Stomach (tissue), 9 donors: ENCODE results near the gene UNC119B. TPM values are rescaled to one million over a fixed set of nuclear protein-coding genes. Genes with fewer than 3 reads are reported as not detected.
A peak's percentile ranks its signal among the peaks of the same experiment; 100 is the strongest.

Experiments used
- DNase-seq, 2 donors: peaks; one replicate each; pipeline versions ENCODE4 v3.0.0 to v3.0.0-alpha.2; 2013 to 2019
- H3K27ac ChIP-seq, 5 donors: fragments of 200-600 bp in 4 of 5; sonication (generic) in 4 of 5; one replicate each; pipeline ENCODE4 v1.5.1; 2013 to 2019; ENCODE audit warnings: mild to moderate bottlenecking in 1 of 5, moderate library complexity in 1 of 5
- H3K27me3 ChIP-seq, 3 donors: fragments of 200-600 bp; sonication (generic); one replicate each; pipeline ENCODE4 v1.5.1; 2017 to 2019; ENCODE audit warnings: mixed run types in 1 of 3
- H3K36me3 ChIP-seq, 4 donors: fragments of 200-600 bp; sonication (generic); 1 replicate in 3 of 4; 2 replicates in 1 of 4; pipeline ENCODE4 v1.5.1; 2016 to 2019
- H3K4me1 ChIP-seq, 4 donors: fragments of 200-600 bp; sonication (generic); one replicate each; pipeline ENCODE4 v1.5.1; 2016 to 2019
- H3K4me3 ChIP-seq, 4 donors: fragments of 200-600 bp; sonication (generic) in 3 of 4; one replicate each; pipeline ENCODE4 v1.5.1; 2016 to 2019; ENCODE audit warnings: mild to moderate bottlenecking in 1 of 4
- H3K9me3 ChIP-seq, 4 donors: fragments of 200-600 bp; sonication (generic); one replicate each; pipeline ENCODE4 v1.5.1; 2016 to 2019
- CTCF ChIP-seq, 7 experiments: fragments of 450-650 bp in 4 of 7; fragments of 200-600 bp in 3 of 7; sonication (generic) in 3 of 7; IDR thresholded peaks; one replicate each; pipeline ENCODE4 v1.5.1; 2016 to 2019; ENCODE audit warnings: antibody characterized with exemption in 7 of 7, control low read depth in 2 of 7, mild to moderate bottlenecking in 1 of 7
- EP300 ChIP-seq: sonication (generic); formaldehyde crosslinking; IDR thresholded peaks from one replicate; pipeline ENCODE4 v1.6.1; 2017; ENCODE audit warnings: antibody characterized with exemption
- POLR2A ChIP-seq, 4 donors: fragments of 450-650 bp; IDR thresholded peaks; one replicate each; pipeline ENCODE4 v1.6.1; 2016; ENCODE audit warnings: antibody characterized with exemption in 4 of 4, control low read depth in 2 of 4, mild to moderate bottlenecking in 1 of 4, moderate library complexity in 1 of 4
- POLR2AphosphoS5 ChIP-seq, 3 donors: sonication (generic); formaldehyde crosslinking; IDR thresholded peaks; one replicate each; pipeline ENCODE4 v1.6.1; 2016; ENCODE audit warnings: antibody characterized with exemption in 3 of 3
- WGBS, 5 donors: extraction: QIAGEN DNeasy Blood & Tissue Kit in 3 of 5; methylation state at CpG; one replicate each; pipeline versions ENCODE4 v1.1.5 to v1.1.7; 2013 to 2018; 5-methylcytosine and 5-hydroxymethylcytosine counted together
- intact Hi-C: fragments of 100-400 bp; cut with DNase I; formaldehyde crosslinking; loops from one replicate; pipeline ENCODE4 v1.15.1; 2023; ENCODE audit warnings: low total_unique reads
- polyA plus RNA-seq, 3 donors: library from polyadenylated mRNA; stranded (reverse); fragments of 200-250 nt; gene quantifications; one replicate each; pipeline ENCODE4 v1.2.3, GENCODE V29; 2013
- total RNA-seq, 5 donors: library from RNA; depleted of rRNA; stranded (reverse); fragments of >200 nt; gene quantifications; one replicate each; pipeline versions ENCODE4 v1.1.0 to v1.2.3, GENCODE V29; 2014 to 2016
- donor health status: healthy with polysubstance abuse.
- donor health status: Bipolar disorder and iron deficiency.
- donor health status: healthy.

Gene UNC119B
- total and polyA plus RNA-seq, 8 donors = 8.2 to 26.8 (median 15.1) TPM

DNA sequence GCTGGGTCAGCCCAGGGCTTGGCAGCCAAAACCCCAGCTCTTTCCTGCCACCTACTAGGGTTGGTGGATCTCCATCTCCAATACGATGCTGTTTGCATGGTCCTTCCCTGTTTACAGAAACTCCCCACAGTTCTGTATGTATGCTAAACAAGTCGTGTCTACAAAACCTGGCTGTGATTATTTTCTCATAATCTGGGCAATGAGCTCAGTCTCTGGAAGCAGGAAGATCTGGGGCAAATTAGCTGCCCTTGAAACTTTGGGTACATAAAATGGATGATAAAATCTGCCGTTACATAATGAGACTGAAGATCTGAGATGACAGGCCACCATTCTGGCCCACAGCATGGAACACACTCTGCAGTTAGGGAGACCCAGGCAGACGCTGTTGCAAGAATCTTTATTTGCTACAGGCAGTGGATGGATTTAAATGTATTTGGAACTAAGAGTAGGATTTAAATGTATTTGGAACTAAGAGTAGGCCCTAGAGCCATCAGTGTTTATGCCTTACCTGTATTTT is 47.0 kb downstream of the UNC119B start:
- Histone ChIP-seq H3K27me3 (no peaks in the 10 kb centered on the region), H3K36me3 (peaks cover 0 to 22% (median 9%) of the 10 kb centered on the region in 4 donors), H3K4me3 (no peak overlapping the region), H3K9me3 (peaks cover 0 to 10% (median 5%) of the 10 kb centered on the region in 4 donors), H3K4me1 (peaks cover 4 to 16% (median 11%) of the 10 kb centered on the region in 4 donors), H3K27ac (no peak overlapping the region)
- WGBS, 5 donors = 63 to 78% (median 66%) methylated on average over 4 of the region's 4 CpGs
- intact Hi-C loops = no loop called here
- no peak for TF ChIP-seq EP300
- TF ChIP-seq POLR2A (IDR thresholded peaks at IDR 0.05) = no peak
- TF ChIP-seq CTCF (IDR thresholded peaks at IDR 0.05) = no peak
- no peak for TF ChIP-seq POLR2AphosphoS5 (IDR thresholded peaks at IDR 0.05)
- DNase-seq = no peak

GRCh38 chr12:120757949-120758348 is 47.7 kb downstream of the UNC119B start:
- DNase-seq = no peak
- WGBS, 5 donors = 80 to 92% (median 90%) methylated on average over 6 of the region's 6 CpGs
- Histone ChIP-seq H3K27me3 (no peaks in the 10 kb centered on the region), H3K36me3 (peaks cover 3 to 28% (median 13%) of the 10 kb centered on the region in 4 donors), H3K4me1 (peaks cover 4 to 20% (median 14%) of the 10 kb centered on the region in 4 donors), H3K4me3 (no peak overlapping the region), H3K9me3 (peaks cover 0 to 10% (median 5%) of the 10 kb centered on the region in 4 donors), H3K27ac (no peak overlapping the region)
- TF ChIP-seq EP300 (no peak), POLR2AphosphoS5 (IDR thresholded peaks at IDR 0.05) (no peak), POLR2A (IDR thresholded peaks at IDR 0.05) (no peak)
- intact Hi-C loops = no loop called here

- Histone ChIP-seq H3K27ac (no peak overlapping the region), H3K4me3 (no peak overlapping the region), H3K36me3 (peaks cover 9 to 39% (median 23%) of the 10 kb centered on the region in 4 donors), H3K27me3 (no peaks in the 10 kb centered on the region), H3K9me3 (peaks cover 0 to 10% (median 5%) of the 10 kb centered on the region in 4 donors), H3K4me1 (peaks cover 4 to 20% (median 14%) of the 10 kb centered on the region in 4 donors)
- DNase-seq = no peak
- intact Hi-C loops = no loop called here
- TF ChIP-seq POLR2A (IDR thresholded peaks at IDR 0.05) = no peak
- TF ChIP-seq CTCF (IDR thresholded peaks at IDR 0.05) = no peak
- no peak for TF ChIP-seq POLR2AphosphoS5 (IDR thresholded peaks at IDR 0.05)
- no peak for TF ChIP-seq EP300
- 86 to 95% (median 92%) methylated on average over 7 of the region's 7 CpGs for WGBS, 5 donors
Measured at GRCh38 chr12:120758798-120759590, 48.7 kb downstream of the UNC119B start.

GRCh38 chr12:120759591-120760348 is 49.5 kb downstream of the UNC119B start:
- WGBS, 5 donors = 82 to 90% (median 89%) methylated on average over 27 of the region's 27 CpGs
- H3K27ac ChIP-seq = peak overlapping the region in 1 of 5 donors; percentile 81

More at GRCh38 chr12:120759591-120760348, 49.5 kb downstream of the UNC119B start:
- H3K27me3 ChIP-seq = no peaks in the 10 kb centered on the region
- no peak for DNase-seq
- H3K4me3 ChIP-seq = no peak overlapping the region
- peaks cover 9 to 47% (median 31%) of the 10 kb centered on the region in 4 donors for H3K36me3 ChIP-seq
- peaks cover 0 to 6% (median 3%) of the 10 kb centered on the region in 4 donors for H3K9me3 ChIP-seq
- peaks cover 4 to 20% (median 14%) of the 10 kb centered on the region in 4 donors for H3K4me1 ChIP-seq
- intact Hi-C loops = no loop called here
- no peak for TF ChIP-seq CTCF (IDR thresholded peaks at IDR 0.05)
- TF ChIP-seq EP300 = no peak
- TF ChIP-seq POLR2A (IDR thresholded peaks at IDR 0.05) = no peak
- TF ChIP-seq POLR2AphosphoS5 (IDR thresholded peaks at IDR 0.05) = no peak
